ENCODE data around the gene TICAM1. TPM values are rescaled to one million over a fixed set of nuclear protein-coding genes. Genes with fewer than 3 reads are reported as not detected.

TICAM1 gene
- total and polyA plus RNA-seq, 2 experiments from 2014 or later = 0.32 to 0.38 TPM

DNA sequence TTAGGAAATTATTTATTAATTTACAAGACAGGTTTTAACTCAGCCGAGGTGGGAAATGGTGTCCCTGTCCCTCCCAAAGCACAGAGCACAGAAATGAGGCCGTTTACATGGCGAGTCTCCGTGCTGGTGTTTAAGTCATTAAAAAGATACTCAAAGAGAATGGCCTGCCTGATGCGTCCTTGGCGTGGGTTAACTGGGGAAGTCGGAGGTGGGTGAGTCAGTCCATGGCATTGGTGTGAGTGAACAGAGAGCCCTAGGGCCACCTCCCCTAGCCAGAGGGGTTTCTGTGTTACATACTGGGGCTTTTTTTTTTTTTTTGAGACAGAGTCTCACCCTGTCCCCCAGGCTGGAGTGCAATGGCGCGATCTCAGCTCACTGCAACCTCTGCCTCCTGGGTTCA, 36.1 kb downstream of the TICAM1 start:
- ATAC-seq (no peak), DNase-seq (ENCODE audit: low spot score) (no peak)
- no peak overlapping the region for H3K4me3 Mint-ChIP-seq
- peaks cover 7% of the 10 kb centered on the region; the same call in 1 of the 3 replicates for H3K9me3 Mint-ChIP-seq
- Histone ChIP-seq H3K4me2 (no peak overlapping the region), H3K9me2 (ENCODE audit: insufficient read depth) (no peaks in the 10 kb centered on the region), H3K4me1 (ENCODE audit: insufficient read depth) (peaks cover 3% of the 10 kb centered on the region; the same call in 1 of the 2 replicates), H3K27me3 (ENCODE audit: insufficient read depth) (no peaks in the 10 kb centered on the region), H3K79me2 (replicated peaks; ENCODE audit: insufficient read depth) (peaks cover 35% of the 10 kb centered on the region), H3K27ac (ENCODE audit: low read depth) (no peak overlapping the region), H3F3A (replicated peaks; ENCODE audit: low read depth) (no peaks in the 10 kb centered on the region), H3K4me3 (no peak overlapping the region), H4K20me1 (replicated peaks; ENCODE audit: insufficient read depth) (no peaks in the 10 kb centered on the region), H3K36me3 (ENCODE audit: insufficient read depth) (no peaks in the 10 kb centered on the region), H2AFZ (no peak overlapping the region)
- peaks cover 68% of the 10 kb centered on the region for H3K36me3 Mint-ChIP-seq (ENCODE audit: low read depth)
- TF ChIP-seq CREB1 (CRISPR knock-in tag; IDR thresholded peaks at IDR 0.05; ENCODE audit: low read depth) = no peak
- TF ChIP-seq, protein P1, sequence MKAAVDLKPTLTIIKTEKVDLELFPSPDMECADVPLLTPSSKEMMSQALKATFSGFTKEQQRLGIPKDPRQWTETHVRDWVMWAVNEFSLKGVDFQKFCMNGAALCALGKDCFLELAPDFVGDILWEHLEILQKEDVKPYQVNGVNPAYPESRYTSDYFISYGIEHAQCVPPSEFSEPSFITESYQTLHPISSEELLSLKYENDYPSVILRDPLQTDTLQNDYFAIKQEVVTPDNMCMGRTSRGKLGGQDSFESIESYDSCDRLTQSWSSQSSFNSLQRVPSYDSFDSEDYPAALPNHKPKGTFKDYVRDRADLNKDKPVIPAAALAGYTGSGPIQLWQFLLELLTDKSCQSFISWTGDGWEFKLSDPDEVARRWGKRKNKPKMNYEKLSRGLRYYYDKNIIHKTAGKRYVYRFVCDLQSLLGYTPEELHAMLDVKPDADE (IDR thresholded peaks at IDR 0.05) = no peak
- no peak for TF ChIP-seq JUNB (IDR thresholded peaks at IDR 0.05; ENCODE audit: unreplicated experiment)
- TF ChIP-seq STAT1 (IDR thresholded peaks at IDR 0.05; ENCODE audit: unreplicated experiment) = no peak
- no peak for TF ChIP-seq EZH2 (IDR thresholded peaks at IDR 0.05; ENCODE audit: low read depth, unreplicated experiment)
- TF ChIP-seq ZNF114 (CRISPR knock-in tag; IDR thresholded peaks at IDR 0.05) = no peak
- no peak for TF ChIP-seq ZNF331 (CRISPR knock-in tag; IDR thresholded peaks at IDR 0.05; ENCODE audit: low read depth)
- TF ChIP-seq EZH2phosphoT487 (IDR thresholded peaks at IDR 0.05; ENCODE audit: unreplicated experiment) = no peak
- TF ChIP-seq, protein P2, sequence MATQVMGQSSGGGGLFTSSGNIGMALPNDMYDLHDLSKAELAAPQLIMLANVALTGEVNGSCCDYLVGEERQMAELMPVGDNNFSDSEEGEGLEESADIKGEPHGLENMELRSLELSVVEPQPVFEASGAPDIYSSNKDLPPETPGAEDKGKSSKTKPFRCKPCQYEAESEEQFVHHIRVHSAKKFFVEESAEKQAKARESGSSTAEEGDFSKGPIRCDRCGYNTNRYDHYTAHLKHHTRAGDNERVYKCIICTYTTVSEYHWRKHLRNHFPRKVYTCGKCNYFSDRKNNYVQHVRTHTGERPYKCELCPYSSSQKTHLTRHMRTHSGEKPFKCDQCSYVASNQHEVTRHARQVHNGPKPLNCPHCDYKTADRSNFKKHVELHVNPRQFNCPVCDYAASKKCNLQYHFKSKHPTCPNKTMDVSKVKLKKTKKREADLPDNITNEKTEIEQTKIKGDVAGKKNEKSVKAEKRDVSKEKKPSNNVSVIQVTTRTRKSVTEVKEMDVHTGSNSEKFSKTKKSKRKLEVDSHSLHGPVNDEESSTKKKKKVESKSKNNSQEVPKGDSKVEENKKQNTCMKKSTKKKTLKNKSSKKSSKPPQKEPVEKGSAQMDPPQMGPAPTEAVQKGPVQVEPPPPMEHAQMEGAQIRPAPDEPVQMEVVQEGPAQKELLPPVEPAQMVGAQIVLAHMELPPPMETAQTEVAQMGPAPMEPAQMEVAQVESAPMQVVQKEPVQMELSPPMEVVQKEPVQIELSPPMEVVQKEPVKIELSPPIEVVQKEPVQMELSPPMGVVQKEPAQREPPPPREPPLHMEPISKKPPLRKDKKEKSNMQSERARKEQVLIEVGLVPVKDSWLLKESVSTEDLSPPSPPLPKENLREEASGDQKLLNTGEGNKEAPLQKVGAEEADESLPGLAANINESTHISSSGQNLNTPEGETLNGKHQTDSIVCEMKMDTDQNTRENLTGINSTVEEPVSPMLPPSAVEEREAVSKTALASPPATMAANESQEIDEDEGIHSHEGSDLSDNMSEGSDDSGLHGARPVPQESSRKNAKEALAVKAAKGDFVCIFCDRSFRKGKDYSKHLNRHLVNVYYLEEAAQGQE (IDR thresholded peaks at IDR 0.05; ENCODE audit: unreplicated experiment) = no peak
- TF ChIP-seq, protein P3, sequence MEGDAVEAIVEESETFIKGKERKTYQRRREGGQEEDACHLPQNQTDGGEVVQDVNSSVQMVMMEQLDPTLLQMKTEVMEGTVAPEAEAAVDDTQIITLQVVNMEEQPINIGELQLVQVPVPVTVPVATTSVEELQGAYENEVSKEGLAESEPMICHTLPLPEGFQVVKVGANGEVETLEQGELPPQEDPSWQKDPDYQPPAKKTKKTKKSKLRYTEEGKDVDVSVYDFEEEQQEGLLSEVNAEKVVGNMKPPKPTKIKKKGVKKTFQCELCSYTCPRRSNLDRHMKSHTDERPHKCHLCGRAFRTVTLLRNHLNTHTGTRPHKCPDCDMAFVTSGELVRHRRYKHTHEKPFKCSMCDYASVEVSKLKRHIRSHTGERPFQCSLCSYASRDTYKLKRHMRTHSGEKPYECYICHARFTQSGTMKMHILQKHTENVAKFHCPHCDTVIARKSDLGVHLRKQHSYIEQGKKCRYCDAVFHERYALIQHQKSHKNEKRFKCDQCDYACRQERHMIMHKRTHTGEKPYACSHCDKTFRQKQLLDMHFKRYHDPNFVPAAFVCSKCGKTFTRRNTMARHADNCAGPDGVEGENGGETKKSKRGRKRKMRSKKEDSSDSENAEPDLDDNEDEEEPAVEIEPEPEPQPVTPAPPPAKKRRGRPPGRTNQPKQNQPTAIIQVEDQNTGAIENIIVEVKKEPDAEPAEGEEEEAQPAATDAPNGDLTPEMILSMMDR (conservative IDR thresholded peaks at IDR 0.05; ENCODE audit: low read depth in 2 of 2) = no peak
- TF ChIP-seq POLR2AphosphoS5 (IDR thresholded peaks at IDR 0.05; ENCODE audit: low read depth) = no peak
- no peak for TF ChIP-seq NANOG (IDR thresholded peaks at IDR 0.05; ENCODE audit: borderline replicate concordance)
- TF ChIP-seq, protein P4, sequence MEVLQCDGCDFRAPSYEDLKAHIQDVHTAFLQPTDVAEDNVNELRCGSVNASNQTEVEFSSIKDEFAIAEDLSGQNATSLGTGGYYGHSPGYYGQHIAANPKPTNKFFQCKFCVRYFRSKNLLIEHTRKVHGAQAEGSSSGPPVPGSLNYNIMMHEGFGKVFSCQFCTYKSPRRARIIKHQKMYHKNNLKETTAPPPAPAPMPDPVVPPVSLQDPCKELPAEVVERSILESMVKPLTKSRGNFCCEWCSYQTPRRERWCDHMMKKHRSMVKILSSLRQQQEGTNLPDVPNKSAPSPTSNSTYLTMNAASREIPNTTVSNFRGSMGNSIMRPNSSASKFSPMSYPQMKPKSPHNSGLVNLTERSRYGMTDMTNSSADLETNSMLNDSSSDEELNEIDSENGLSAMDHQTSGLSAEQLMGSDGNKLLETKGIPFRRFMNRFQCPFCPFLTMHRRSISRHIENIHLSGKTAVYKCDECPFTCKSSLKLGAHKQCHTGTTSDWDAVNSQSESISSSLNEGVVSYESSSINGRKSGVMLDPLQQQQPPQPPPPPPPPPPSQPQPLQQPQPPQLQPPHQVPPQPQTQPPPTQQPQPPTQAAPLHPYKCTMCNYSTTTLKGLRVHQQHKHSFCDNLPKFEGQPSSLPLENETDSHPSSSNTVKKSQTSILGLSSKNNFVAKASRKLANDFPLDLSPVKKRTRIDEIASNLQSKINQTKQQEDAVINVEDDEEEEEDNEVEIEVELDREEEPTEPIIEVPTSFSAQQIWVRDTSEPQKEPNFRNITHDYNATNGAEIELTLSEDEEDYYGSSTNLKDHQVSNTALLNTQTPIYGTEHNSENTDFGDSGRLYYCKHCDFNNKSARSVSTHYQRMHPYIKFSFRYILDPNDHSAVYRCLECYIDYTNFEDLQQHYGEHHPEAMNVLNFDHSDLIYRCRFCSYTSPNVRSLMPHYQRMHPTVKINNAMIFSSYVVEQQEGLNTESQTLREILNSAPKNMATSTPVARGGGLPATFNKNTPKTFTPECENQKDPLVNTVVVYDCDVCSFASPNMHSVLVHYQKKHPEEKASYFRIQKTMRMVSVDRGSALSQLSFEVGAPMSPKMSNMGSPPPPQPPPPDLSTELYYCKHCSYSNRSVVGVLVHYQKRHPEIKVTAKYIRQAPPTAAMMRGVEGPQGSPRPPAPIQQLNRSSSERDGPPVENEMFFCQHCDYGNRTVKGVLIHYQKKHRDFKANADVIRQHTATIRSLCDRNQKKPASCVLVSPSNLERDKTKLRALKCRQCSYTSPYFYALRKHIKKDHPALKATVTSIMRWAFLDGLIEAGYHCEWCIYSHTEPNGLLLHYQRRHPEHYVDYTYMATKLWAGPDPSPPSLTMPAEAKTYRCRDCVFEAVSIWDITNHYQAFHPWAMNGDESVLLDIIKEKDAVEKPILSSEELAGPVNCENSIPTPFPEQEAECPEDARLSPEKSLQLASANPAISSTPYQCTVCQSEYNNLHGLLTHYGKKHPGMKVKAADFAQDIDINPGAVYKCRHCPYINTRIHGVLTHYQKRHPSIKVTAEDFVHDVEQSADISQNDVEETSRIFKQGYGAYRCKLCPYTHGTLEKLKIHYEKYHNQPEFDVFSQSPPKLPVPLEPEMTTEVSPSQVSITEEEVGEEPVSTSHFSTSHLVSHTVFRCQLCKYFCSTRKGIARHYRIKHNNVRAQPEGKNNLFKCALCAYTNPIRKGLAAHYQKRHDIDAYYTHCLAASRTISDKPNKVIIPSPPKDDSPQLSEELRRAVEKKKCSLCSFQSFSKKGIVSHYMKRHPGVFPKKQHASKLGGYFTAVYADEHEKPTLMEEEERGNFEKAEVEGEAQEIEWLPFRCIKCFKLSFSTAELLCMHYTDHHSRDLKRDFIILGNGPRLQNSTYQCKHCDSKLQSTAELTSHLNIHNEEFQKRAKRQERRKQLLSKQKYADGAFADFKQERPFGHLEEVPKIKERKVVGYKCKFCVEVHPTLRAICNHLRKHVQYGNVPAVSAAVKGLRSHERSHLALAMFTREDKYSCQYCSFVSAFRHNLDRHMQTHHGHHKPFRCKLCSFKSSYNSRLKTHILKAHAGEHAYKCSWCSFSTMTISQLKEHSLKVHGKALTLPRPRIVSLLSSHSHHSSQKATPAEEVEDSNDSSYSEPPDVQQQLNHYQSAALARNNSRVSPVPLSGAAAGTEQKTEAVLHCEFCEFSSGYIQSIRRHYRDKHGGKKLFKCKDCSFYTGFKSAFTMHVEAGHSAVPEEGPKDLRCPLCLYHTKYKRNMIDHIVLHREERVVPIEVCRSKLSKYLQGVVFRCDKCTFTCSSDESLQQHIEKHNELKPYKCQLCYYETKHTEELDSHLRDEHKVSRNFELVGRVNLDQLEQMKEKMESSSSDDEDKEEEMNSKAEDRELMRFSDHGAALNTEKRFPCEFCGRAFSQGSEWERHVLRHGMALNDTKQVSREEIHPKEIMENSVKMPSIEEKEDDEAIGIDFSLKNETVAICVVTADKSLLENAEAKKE (CRISPR knock-in tag; IDR thresholded peaks at IDR 0.05) = no peak
- H3K27me3 Mint-ChIP-seq (ENCODE audit: insufficient read depth, low read depth, poor library complexity) = peaks cover 14% of the 10 kb centered on the region
- peaks cover 7% of the 10 kb centered on the region; the same call in 2 of the 3 replicates for H3K4me1 Mint-ChIP-seq
- no peak overlapping the region for H3K27ac Mint-ChIP-seq

Data from GM23338 (cell line).